H1 (cell line): Measurements from ENCODE around the gene RPS6KA5. TPM values are rescaled to one million over a fixed set of nuclear protein-coding genes. Genes with fewer than 3 reads are reported as not detected.

Experiments
- CTCF ChIA-PET: fragments of 300-600 bp; sonication (Branson Sonifier 250); formaldehyde crosslinking; loops from one replicate; lab custom pipeline; 2021; ENCODE audit not compliant: partially characterized antibody; lab: Charles Lee
- POLR2A ChIA-PET: fragments of 300-600 bp; sonication (Branson Sonifier 250); formaldehyde crosslinking; loops from one replicate; lab custom pipeline; 2021; ENCODE audit warnings: inconsistent platforms; ENCODE audit not compliant: partially characterized antibody; lab: Charles Lee
- DNase-seq, 2 experiments: peaks; one replicate each; pipeline versions ENCODE4 v3.0.0 to v3.0.0-alpha.2; 2010 to 2022; ENCODE audit warnings: low spot score in 2 of 2, low read depth in 1 of 2, mixed read lengths in 1 of 2
- FAIRE-seq: peaks from 2 replicates; lab custom pipeline; 2011; peaks lifted over from hg19 to GRCh38; lab: Jason Lieb, UNC
- H2AFZ ChIP-seq: 2 replicates; pipeline ENCODE4 v1.8.1; 2012; ENCODE audit warnings: low read length, inconsistent platforms
- H2AK5ac ChIP-seq: 2 replicates; pipeline ENCODE4 v1.6.1; 2013; ENCODE audit warnings: low read depth, low read length
- H2BK120ac ChIP-seq: replicated peaks from 2 replicates; pipeline ENCODE3; 2013; ENCODE audit warnings: low read depth, low read length, inconsistent platforms
- H2BK12ac ChIP-seq: 2 replicates; pipeline ENCODE4 v1.6.1; 2013; ENCODE audit warnings: low read depth, low read length
- H2BK15ac ChIP-seq: 2 replicates; pipeline ENCODE4 v1.6.1; 2013; ENCODE audit warnings: low read length
- H2BK20ac ChIP-seq: 2 replicates; pipeline ENCODE4 v1.6.1; 2013; ENCODE audit warnings: low read length
- H2BK5ac ChIP-seq: 2 replicates; pipeline ENCODE4 v1.6.1; 2013; ENCODE audit warnings: low read depth, low read length
- H3K14ac ChIP-seq: 2 replicates; pipeline ENCODE4 v1.6.1; 2013; ENCODE audit warnings: inconsistent platforms; ENCODE audit not compliant: insufficient read length
- H3K18ac ChIP-seq: 2 replicates; pipeline ENCODE4 v1.6.1; 2013; ENCODE audit warnings: low read length; ENCODE audit errors: extremely low read depth
- H3K23ac ChIP-seq: 2 replicates; pipeline ENCODE4 v1.6.1; 2013; ENCODE audit warnings: inconsistent platforms; ENCODE audit not compliant: insufficient read length
- H3K23me2 ChIP-seq: 2 replicates; pipeline ENCODE4 v1.6.1; 2013; ENCODE audit warnings: low read depth, low read length
- H3K27ac ChIP-seq: 2 replicates; pipeline ENCODE4 v1.6.1; 2011; ENCODE audit warnings: low read depth, low read length, inconsistent platforms
- H3K27me3 ChIP-seq, 4 experiments: replicated peaks in 1 of 4; 1 replicate in 1 of 4; 2 replicates in 3 of 4; pipeline versions ENCODE4 v1.6.1 to v1.8.1; 2011 to 2013; ENCODE audit warnings: low read length in 3 of 4, mild to moderate bottlenecking in 3 of 4, inconsistent platforms in 2 of 4, mixed read lengths in 2 of 4, moderate library complexity in 1 of 4; ENCODE audit not compliant: control insufficient read depth in 3 of 4, insufficient read depth in 3 of 4; ENCODE audit errors: extremely low read depth in 1 of 4
- H3K36me3 ChIP-seq, 4 experiments: 2 replicates each; pipeline versions ENCODE4 v1.6.1 to v1.8.1; 2011 to 2013; ENCODE audit warnings: mild to moderate bottlenecking in 4 of 4, low read length in 3 of 4, moderate library complexity in 2 of 4, control low read depth in 1 of 4, inconsistent platforms in 1 of 4; ENCODE audit not compliant: insufficient read depth in 4 of 4, control insufficient read depth in 2 of 4
- H3K4ac ChIP-seq: replicated peaks from 2 replicates; pipeline ENCODE3; 2013; ENCODE audit warnings: low read length, low read depth, mixed read lengths, inconsistent platforms; ENCODE audit not compliant: insufficient read length
- H3K4me1 ChIP-seq, 4 experiments: replicated peaks in 1 of 4; 1 replicate in 1 of 4; 2 replicates in 3 of 4; pipeline versions ENCODE4 v1.6.1 to v1.8.1; 2011 to 2013; ENCODE audit warnings: low read length in 3 of 4, inconsistent platforms in 2 of 4, mixed read lengths in 1 of 4; ENCODE audit not compliant: insufficient read depth in 4 of 4, control insufficient read depth in 3 of 4
- H3K4me2 ChIP-seq, 2 experiments: 2 replicates each; pipeline versions ENCODE4 v1.6.1 to v1.8.1; 2011 to 2013; ENCODE audit warnings: low read depth in 2 of 2, low read length in 2 of 2, control low read depth in 1 of 2, inconsistent platforms in 1 of 2, mild to moderate bottlenecking in 1 of 2; ENCODE audit not compliant: insufficient read depth in 1 of 2
- H3K4me3 ChIP-seq, 4 experiments: fragments of 200-600, 300-600 bp in 1 of 4; sonication (generic), shearing (Covaris generic), sonication (Bioruptor Twin) in 1 of 4; 2 replicates each; pipeline versions ENCODE4 v1.5.1 to v1.8.1; 2011 to 2016; ENCODE audit warnings: low read length in 4 of 4, low read depth in 3 of 4, control low read depth in 2 of 4, inconsistent platforms in 2 of 4, mild to moderate bottlenecking in 2 of 4, mixed read lengths in 1 of 4, moderate library complexity in 1 of 4; ENCODE audit not compliant: insufficient read depth in 2 of 4; ENCODE audit errors: extremely low read depth in 1 of 4
- H3K56ac ChIP-seq: replicated peaks from 2 replicates; pipeline ENCODE3; 2013; ENCODE audit warnings: low read depth, mild to moderate bottlenecking, mixed read lengths, low read length, inconsistent platforms; ENCODE audit not compliant: insufficient read length
- H3K79me1 ChIP-seq: 2 replicates; pipeline ENCODE4 v1.6.1; 2013; ENCODE audit warnings: low read depth, low read length, control low read depth
- H3K79me2 ChIP-seq, 2 experiments: 2 replicates each; pipeline versions ENCODE4 v1.6.1 to v1.8.1; 2012 to 2013; ENCODE audit warnings: low read length in 2 of 2, mild to moderate bottlenecking in 2 of 2, inconsistent platforms in 1 of 2; ENCODE audit not compliant: insufficient read depth in 2 of 2, control insufficient read depth in 1 of 2
- H3K9ac ChIP-seq, 4 experiments: replicated peaks in 1 of 4; 1 replicate in 1 of 4; 2 replicates in 3 of 4; pipeline versions ENCODE4 v1.6.1 to v1.8.1; 2011 to 2013; ENCODE audit warnings: low read depth in 3 of 4, low read length in 3 of 4, control low read depth in 2 of 4, mild to moderate bottlenecking in 2 of 4, moderate library complexity in 2 of 4, inconsistent platforms in 1 of 4; ENCODE audit errors: extremely low read depth in 1 of 4
- H3K9me3 ChIP-seq, 2 experiments: 2 replicates each; pipeline versions ENCODE4 v1.6.1 to v1.8.1; 2012 to 2013; ENCODE audit warnings: mild to moderate bottlenecking in 2 of 2, moderate library complexity in 2 of 2, control low read depth in 1 of 2, inconsistent platforms in 1 of 2, low read depth in 1 of 2, low read length in 1 of 2, mixed read lengths in 1 of 2; ENCODE audit not compliant: insufficient read depth in 2 of 2
- H4K20me1 ChIP-seq, 2 experiments: replicated peaks in 1 of 2; 2 replicates each; pipeline versions ENCODE3 to v1.8.1; 2011 to 2013; ENCODE audit warnings: inconsistent platforms in 2 of 2, low read length in 2 of 2, mild to moderate bottlenecking in 1 of 2; ENCODE audit not compliant: insufficient read depth in 2 of 2, control insufficient read depth in 1 of 2
- H4K5ac ChIP-seq: 2 replicates; pipeline ENCODE4 v1.6.1; 2013; ENCODE audit warnings: low read length, low read depth, mixed read lengths, inconsistent platforms; ENCODE audit not compliant: insufficient read length
- H4K8ac ChIP-seq: 2 replicates; pipeline ENCODE4 v1.8.0; 2013; ENCODE audit warnings: mild to moderate bottlenecking, moderate library complexity, low read length, inconsistent platforms; ENCODE audit not compliant: insufficient read depth; ENCODE audit errors: extremely low read depth
- H4K91ac ChIP-seq: replicated peaks from 2 replicates; pipeline ENCODE3; 2013; ENCODE audit warnings: low read length, mixed read lengths, inconsistent platforms; ENCODE audit not compliant: insufficient read length
- BACH1 ChIP-seq: IDR thresholded peaks from 2 replicates; pipeline ENCODE4 v1.6.1; 2012; ENCODE audit warnings: low read length, improper control_type of control experiment
- CHD1 ChIP-seq: IDR thresholded peaks from 2 replicates; pipeline ENCODE4 v1.6.1; 2012; ENCODE audit warnings: low read depth, low read length, improper control_type of control experiment
- EGR1 ChIP-seq: IDR thresholded peaks from 2 replicates; pipeline ENCODE4 v1.6.1; 2011; ENCODE audit warnings: low read depth, low read length, borderline replicate concordance
- GABPA ChIP-seq: IDR thresholded peaks from 2 replicates; pipeline ENCODE4 v1.6.1; 2011; ENCODE audit warnings: mild to moderate bottlenecking, low read length, moderate library complexity, borderline replicate concordance; ENCODE audit not compliant: insufficient read depth
- KDM4A ChIP-seq: IDR thresholded peaks from one replicate; pipeline ENCODE4 v1.7.1; 2012; ENCODE audit warnings: low read depth, mild to moderate bottlenecking, moderate library complexity, low read length, inconsistent platforms; ENCODE audit not compliant: severe bottlenecking
- MAX ChIP-seq: IDR thresholded peaks from 2 replicates; pipeline ENCODE4 v1.6.1; 2012; ENCODE audit warnings: inconsistent platforms
- RAD21 ChIP-seq, 2 experiments: IDR thresholded peaks in 1 of 2; conservative IDR thresholded peaks in 1 of 2; 2 replicates each; pipeline ENCODE4 v1.6.1; 2011; ENCODE audit warnings: low read depth in 2 of 2, low read length in 2 of 2, improper control_type of control experiment in 1 of 2, inconsistent platforms in 1 of 2, mild to moderate bottlenecking in 1 of 2, moderate library complexity in 1 of 2
- RNF2 ChIP-seq: fragments of 200-900, 300-1000 bp; sonication (generic); IDR thresholded peaks from 2 replicates; pipeline ENCODE4 v1.7.1; 2016; ENCODE audit warnings: borderline replicate concordance, low read depth, mild to moderate bottlenecking, antibody characterized with exemption, low read length; ENCODE audit not compliant: poor library complexity, severe bottlenecking; ENCODE audit errors: missing control alignments
- SP2 ChIP-seq: IDR thresholded peaks from 2 replicates; pipeline ENCODE4 v1.6.1; 2012; ENCODE audit warnings: mild to moderate bottlenecking, low read length, inconsistent platforms
- SUZ12 ChIP-seq: fragments of 200-600 bp; sonication (generic); IDR thresholded peaks from 2 replicates; pipeline ENCODE4 v1.6.1; 2012; ENCODE audit warnings: mild to moderate bottlenecking, inconsistent platforms, low read length, moderate library complexity, mixed read lengths
- TAF1 ChIP-seq: IDR thresholded peaks from 2 replicates; pipeline ENCODE4 v1.6.1; 2011; ENCODE audit warnings: mild to moderate bottlenecking, low read depth, low read length
- TBP ChIP-seq: IDR thresholded peaks from 2 replicates; pipeline ENCODE4 v1.6.1; 2011; ENCODE audit warnings: low read depth, low read length, improper control_type of control experiment
- TEAD4 ChIP-seq: IDR thresholded peaks from 2 replicates; pipeline ENCODE4 v1.6.1; 2012; ENCODE audit warnings: low read depth, low read length, inconsistent platforms, mixed read lengths
- WGBS, 2 experiments: shearing (Covaris generic) in 1 of 2; methylation state at CpG; one replicate each; pipeline versions ENCODE4 v1.1.6 to v1.1.7; 2013 to 2015; ENCODE audit warnings: low lambda C conversion rate in 2 of 2, mixed read lengths in 2 of 2, inconsistent platforms in 1 of 2, low coverage in 1 of 2, missing lambda C conversion rate in 1 of 2; ENCODE audit not compliant: insufficient replicate concordance in 2 of 2, insufficient coverage in 1 of 2, insufficient read length in 1 of 2; ENCODE audit errors: extremely low coverage in 1 of 2, missing lambda C conversion rate in 1 of 2; 5-methylcytosine and 5-hydroxymethylcytosine counted together
- polyA plus RNA-seq, 7 experiments: library from polyadenylated mRNA; depleted of rRNA in 3 of 7; stranded (reverse) in 5 of 7; unstranded in 2 of 7; fragments of >200 nt in 5 of 7; fragments of 200-250 nt in 2 of 7; gene quantifications; 1 replicate in 5 of 7; 2 replicates in 1 of 7; 4 replicates in 1 of 7; pipeline versions ENCODE4 v1.2.1 to v1.2.3, GENCODE V29; 2011 to 2013; ENCODE audit warnings: missing spikeins in 2 of 7, mixed read lengths in 2 of 7
- total RNA-seq: library from RNA; stranded (reverse); fragmentation: NEBNext Ultra II Directional; extraction: Animal tissue kit (Norgen Biotek cat#: 25700); gene quantifications from 2 replicates; pipeline ENCODE4 v1.2.1, GENCODE V29; 2021
- TF ChIP-seq, protein P1 (sequence below): IDR thresholded peaks from 2 replicates; pipeline ENCODE4 v1.6.1; 2011; ENCODE audit warnings: low read depth, mild to moderate bottlenecking, low read length; ENCODE audit not compliant: insufficient read depth

RPS6KA5 gene
- total and polyA plus RNA-seq, 2 of the 8 experiments (the other 6 are each of a cell fraction or from before 2014, with no cell fraction given) = 0.85 to 3.1 TPM

GRCh38 chr14:90844321-90844720 is 216.1 kb downstream of the RPS6KA5 start:
- Histone ChIP-seq H2AK5ac (no peak overlapping the region), H2BK120ac (no peak overlapping the region), H4K20me1 (no peaks in the 10 kb centered on the region), H3K23ac (no peak overlapping the region), H3K23me2 (no peaks in the 10 kb centered on the region), H3K4me3 (no peak overlapping the region), H3K9ac (no peak overlapping the region), H3K27ac (no peak overlapping the region), H2BK15ac (no peak overlapping the region), H2BK5ac (no peak overlapping the region), H3K27me3 (no peaks in the 10 kb centered on the region), H3K79me2 (no peaks in the 10 kb centered on the region), H4K8ac (no peak overlapping the region), H3K14ac (no peak overlapping the region), H3K4me1 (no peaks in the 10 kb centered on the region), H3K36me3 (no peaks in the 10 kb centered on the region; a peak in 1 of 8 replicates), H4K5ac (no peak overlapping the region), H3K79me1 (no peaks in the 10 kb centered on the region), H2AFZ (no peak overlapping the region), H4K91ac (no peak overlapping the region), H3K9me3 (no peaks in the 10 kb centered on the region), H2BK20ac (no peak overlapping the region), H3K4me2 (no peak overlapping the region), H3K56ac (no peak overlapping the region), H2BK12ac (no peak overlapping the region), H3K4ac (no peak overlapping the region), H3K18ac (no peak overlapping the region)
- CTCF ChIA-PET = interaction anchor here (0.9 to 1.4 kb wide), 2 partner anchors 84 to 329 kb away, joined by 3 read pairs; no protein-coding TSS in a partner anchor
- POLR2A ChIA-PET = no interaction called here
- DNase-seq (peak in 1 of 2 experiments; percentile 33), FAIRE-seq (no peak)
- 92% methylated on average over 3 of the region's 3 CpGs; no CpG with 5 or more reads in 1 of the 2 experiments for WGBS, 2 experiments
- TF ChIP-seq BACH1 (no peak), TAF1 (no peak), RNF2 (no peak), TEAD4 (no peak), KDM4A (no peak), EGR1 (no peak), MAX (no peak), SUZ12 (no peak), TBP (no peak), RAD21 (IDR thresholded peaks at IDR 0.05 in 1 of 2, conservative IDR thresholded peaks at IDR 0.05 in 1 of 2; ENCODE audit: low read depth in 2 of 2, low read length in 2 of 2) (no peak), SP2 (no peak), GABPA (no peak), CHD1 (no peak)
- TF ChIP-seq, protein P1, sequence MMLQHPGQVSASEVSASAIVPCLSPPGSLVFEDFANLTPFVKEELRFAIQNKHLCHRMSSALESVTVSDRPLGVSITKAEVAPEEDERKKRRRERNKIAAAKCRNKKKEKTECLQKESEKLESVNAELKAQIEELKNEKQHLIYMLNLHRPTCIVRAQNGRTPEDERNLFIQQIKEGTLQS = no peak
